Urinary bladder (tissue), 4 donors: ENCODE data around the gene ARHGDIA. TPM values are rescaled to one million over a fixed set of nuclear protein-coding genes. Genes with fewer than 3 reads are reported as not detected.
A peak's percentile ranks its signal among the peaks of the same experiment; 100 is the strongest.

Experiments
- DNase-seq: peaks from one replicate; pipeline ENCODE4 v3.0.0-alpha.2; 2015; ENCODE audit errors: extremely low spot score
- H3K27ac ChIP-seq: one replicate; pipeline ENCODE4 v1.5.1; 2013; ENCODE audit warnings: low read depth, mild to moderate bottlenecking, moderate library complexity
- H3K36me3 ChIP-seq: one replicate; pipeline ENCODE4 v1.6.1; 2013; ENCODE audit warnings: mild to moderate bottlenecking, moderate library complexity; ENCODE audit not compliant: insufficient read depth
- H3K4me1 ChIP-seq: one replicate; pipeline ENCODE4 v1.6.1; 2013; ENCODE audit warnings: mild to moderate bottlenecking, moderate library complexity; ENCODE audit not compliant: insufficient read depth
- H3K4me3 ChIP-seq: one replicate; pipeline ENCODE4 v1.5.1; 2013; ENCODE audit warnings: low read depth, low read length
- WGBS: extraction: QIAGEN DNeasy Blood & Tissue Kit; methylation state at CpG from one replicate; pipeline ENCODE4 v1.1.7; 2013; 5-methylcytosine and 5-hydroxymethylcytosine counted together
- polyA plus RNA-seq: library from polyadenylated mRNA; stranded (reverse); fragments of 200-250 nt; gene quantifications from one replicate; pipeline ENCODE4 v1.2.3, GENCODE V29; 2013
- total RNA-seq: library from RNA; depleted of rRNA; stranded (reverse); fragments of >200 nt; gene quantifications from one replicate; pipeline ENCODE4 v1.2.3, GENCODE V29; 2014
- donor health status: healthy with polysubstance abuse.
- donor health status: healthy.

ARHGDIA gene
- total and polyA plus RNA-seq, 2 donors: 31.0 to 277 TPM

- H3K27ac ChIP-seq: peak within 1 kb of the TSS; percentile 98
Measured at GRCh38 chr17:81859906-81860755, 11.0 kb downstream of the ARHGDIA start, which contains the start of gene P4HB. Gene P4HB, minus strand, starts transcription at chr17:81860535. Its CDS starts 64 bp downstream, at chr17:81860471.

GRCh38 chr17:81858967-81859905 is 11.9 kb downstream of the ARHGDIA start:
- WGBS: 50% methylated on average over 23 of the region's 23 CpGs
- no peaks in the 10 kb centered on the region for H3K4me1 ChIP-seq
- H3K36me3 ChIP-seq: no peaks in the 10 kb centered on the region
- H3K4me3 ChIP-seq: peak overlapping the region; percentile 93
- DNase-seq: no peak
- no peak overlapping the region for H3K27ac ChIP-seq

More at GRCh38 chr17:81859906-81860755, 11.0 kb downstream of the ARHGDIA start, which contains the start of gene P4HB:
- Histone ChIP-seq H3K4me3 (peak within 1 kb of the TSS; percentile 93), H3K36me3 (no peaks in the 10 kb centered on the region), H3K4me1 (no peaks in the 10 kb centered on the region)
- under 1% methylated on average over 95 of the region's 95 CpGs for WGBS
- no peak for DNase-seq

GRCh38 chr17:81858170-81858966 is 12.8 kb downstream of the ARHGDIA start:
- no peak overlapping the region for H3K27ac ChIP-seq
- H3K36me3 ChIP-seq: no peaks in the 10 kb centered on the region
- DNase-seq: no peak
- H3K4me1 ChIP-seq: no peaks in the 10 kb centered on the region
- no peak overlapping the region for H3K4me3 ChIP-seq
- 85% methylated on average over 30 of the region's 30 CpGs for WGBS

- WGBS: 76% methylated on average over 29 of the region's 29 CpGs
- DNase-seq: no peak
- no peak overlapping the region for H3K27ac ChIP-seq
- H3K4me3 ChIP-seq: no peak overlapping the region
- H3K4me1 ChIP-seq: no peaks in the 10 kb centered on the region
- H3K36me3 ChIP-seq: no peaks in the 10 kb centered on the region
Measured at GRCh38 chr17:81854974-81855774, 16.0 kb downstream of the ARHGDIA start.

GRCh38 chr17:81852237-81852636 is 18.9 kb downstream of the ARHGDIA start:
- Histone ChIP-seq H3K4me1 (no peaks in the 10 kb centered on the region), H3K4me3 (no peak overlapping the region), H3K36me3 (no peaks in the 10 kb centered on the region), H3K27ac (no peak overlapping the region)
- DNase-seq: no peak
- 92% methylated on average over 12 of the region's 12 CpGs for WGBS

GRCh38 chr17:81851423-81851822 is 19.7 kb downstream of the ARHGDIA start:
- no peak overlapping the region for H3K4me3 ChIP-seq
- H3K36me3 ChIP-seq: no peaks in the 10 kb centered on the region
- WGBS: 94% methylated on average over 16 of the region's 16 CpGs
- no peak for DNase-seq
- H3K27ac ChIP-seq: no peak overlapping the region
- H3K4me1 ChIP-seq: no peaks in the 10 kb centered on the region

- Histone ChIP-seq H3K27ac (no peak overlapping the region), H3K4me3 (no peak overlapping the region), H3K4me1 (no peaks in the 10 kb centered on the region), H3K36me3 (peaks cover 5% of the 10 kb centered on the region)
- 96% methylated on average over 12 of the region's 12 CpGs for WGBS
- no peak for DNase-seq
Measured at GRCh38 chr17:81849457-81849856, 21.7 kb downstream of the ARHGDIA start.

GRCh38 chr17:81846743-81847689 is 24.1 kb downstream of the ARHGDIA start:
- Histone ChIP-seq H3K36me3 (peaks cover 5% of the 10 kb centered on the region), H3K4me1 (no peaks in the 10 kb centered on the region), H3K4me3 (no peak overlapping the region), H3K27ac (no peak overlapping the region)
- no peak for DNase-seq
- WGBS: 91% methylated on average over 24 of the region's 24 CpGs

- H3K4me3 ChIP-seq: no peak overlapping the region
- H3K27ac ChIP-seq: no peak overlapping the region
- DNase-seq: no peak
- 93% methylated on average over 38 of the region's 38 CpGs for WGBS
- H3K36me3 ChIP-seq: peaks cover 5% of the 10 kb centered on the region
- no peaks in the 10 kb centered on the region for H3K4me1 ChIP-seq
Measured at GRCh38 chr17:81845881-81846742, 25.0 kb downstream of the ARHGDIA start.

GRCh38 chr17:81845361-81845760 is 25.8 kb downstream of the ARHGDIA start:
- 95% methylated on average over 13 of the region's 13 CpGs for WGBS
- Histone ChIP-seq H3K4me1 (no peaks in the 10 kb centered on the region), H3K36me3 (peaks cover 5% of the 10 kb centered on the region), H3K27ac (no peak overlapping the region), H3K4me3 (no peak overlapping the region)
- no peak for DNase-seq

GRCh38 chr17:81844887-81845286 is 26.2 kb downstream of the ARHGDIA start:
- H3K4me1 ChIP-seq: no peaks in the 10 kb centered on the region
- no peak overlapping the region for H3K4me3 ChIP-seq
- WGBS: 86% methylated on average over 13 of the region's 13 CpGs
- H3K36me3 ChIP-seq: peaks cover 5% of the 10 kb centered on the region
- no peak overlapping the region for H3K27ac ChIP-seq
- DNase-seq: no peak
